Hepatocyte (in vitro differentiated cells): ENCODE data around the gene CAT. TPM values are rescaled to one million over a fixed set of nuclear protein-coding genes. Genes with fewer than 3 reads are reported as not detected.

ENCODE experiments used
- DNase-seq: peaks from one replicate; pipeline ENCODE4 v3.0.0-alpha.2; 2016; ENCODE audit warnings: low spot score
- H2AFZ ChIP-seq: fragments of 200-600 bp; sonication (generic); 2 replicates; pipeline ENCODE4 v1.6.0; 2016; ENCODE audit warnings: antibody characterized with exemption, mild to moderate bottlenecking
- H3K27ac ChIP-seq: fragments of 200-600 bp; sonication (generic); 2 replicates; pipeline ENCODE4 v1.5.1; 2016; ENCODE audit warnings: mild to moderate bottlenecking
- H3K27me3 ChIP-seq: fragments of 200-600 bp; sonication (generic); 2 replicates; pipeline ENCODE4 v1.6.1; 2016
- H3K36me3 ChIP-seq: fragments of 200-600 bp; sonication (generic); replicated peaks from 2 replicates; pipeline ENCODE4 v1.5.1; 2016; ENCODE audit warnings: low read depth; ENCODE audit not compliant: insufficient read depth
- H3K4me1 ChIP-seq: fragments of 200-600 bp; sonication (generic); 2 replicates; pipeline ENCODE4 v1.5.1; 2016; ENCODE audit warnings: mild to moderate bottlenecking, moderate library complexity; ENCODE audit not compliant: insufficient read depth
- H3K4me2 ChIP-seq: fragments of 200-600 bp; sonication (generic); 2 replicates; pipeline ENCODE4 v1.6.0; 2016
- H3K4me3 ChIP-seq: fragments of 200-600 bp; sonication (generic); 2 replicates; pipeline ENCODE4 v1.5.1; 2016; ENCODE audit warnings: mild to moderate bottlenecking
- H3K79me2 ChIP-seq: fragments of 200-600 bp; sonication (generic); 2 replicates; pipeline ENCODE4 v1.6.0; 2017; ENCODE audit warnings: mild to moderate bottlenecking
- H3K9me2 ChIP-seq: fragments of 200-600 bp; sonication (generic); replicated peaks from 2 replicates; pipeline ENCODE4 v1.6.0; 2017; ENCODE audit warnings: mild to moderate bottlenecking; ENCODE audit not compliant: insufficient read depth
- H3K9me3 ChIP-seq: fragments of 200-600 bp; sonication (generic); 2 replicates; pipeline ENCODE4 v1.5.1; 2016; ENCODE audit warnings: low read depth, mild to moderate bottlenecking
- H4K20me1 ChIP-seq: fragments of 200-600 bp; sonication (generic); 2 replicates; pipeline ENCODE4 v1.6.0; 2016; ENCODE audit warnings: mild to moderate bottlenecking; ENCODE audit not compliant: insufficient read depth, poor library complexity, severe bottlenecking
- EZH2 ChIP-seq: fragments of 200-600 bp; sonication (generic); IDR thresholded peaks from 2 replicates; pipeline ENCODE4 v1.6.1; 2016; ENCODE audit warnings: antibody characterized with exemption, mild to moderate bottlenecking, borderline replicate concordance
- EZH2phosphoT487 ChIP-seq: fragments of 200-600 bp; sonication (generic); IDR thresholded peaks from one replicate; pipeline ENCODE4 v1.6.1; 2018; ENCODE audit warnings: antibody characterized with exemption, mild to moderate bottlenecking, low read depth, moderate library complexity; ENCODE audit not compliant: unreplicated experiment, severe bottlenecking
- WGBS: methylation state at CpG from one replicate; pipeline ENCODE4 v1.1.6; 2016; ENCODE audit warnings: low lambda C conversion rate; ENCODE audit errors: missing lambda C conversion rate; 5-methylcytosine and 5-hydroxymethylcytosine counted together
- polyA plus RNA-seq: library from polyadenylated mRNA; unstranded; fragments of >200 nt; fragmentation: Nextera tagmentation; extraction: Ambion mirVana; gene quantifications from 2 replicates; pipeline ENCODE4 v1.2.1, GENCODE V29; 2016
- total RNA-seq: library from RNA; depleted of rRNA; stranded (reverse); fragments of >200 nt; gene quantifications from 2 replicates; pipeline ENCODE4 v1.2.3, GENCODE V29; 2014
- TF ChIP-seq, protein P1 (sequence below): fragments of 200-600 bp; sonication (generic); IDR thresholded peaks from 2 replicates; pipeline ENCODE4 v1.5.1; 2016; ENCODE audit warnings: antibody characterized with exemption, mild to moderate bottlenecking; ENCODE audit not compliant: poor library complexity

CAT gene
- total and polyA plus RNA-seq, 2 experiments from 2014 or later, result 0.47 TPM; not detected in 1

DNA sequence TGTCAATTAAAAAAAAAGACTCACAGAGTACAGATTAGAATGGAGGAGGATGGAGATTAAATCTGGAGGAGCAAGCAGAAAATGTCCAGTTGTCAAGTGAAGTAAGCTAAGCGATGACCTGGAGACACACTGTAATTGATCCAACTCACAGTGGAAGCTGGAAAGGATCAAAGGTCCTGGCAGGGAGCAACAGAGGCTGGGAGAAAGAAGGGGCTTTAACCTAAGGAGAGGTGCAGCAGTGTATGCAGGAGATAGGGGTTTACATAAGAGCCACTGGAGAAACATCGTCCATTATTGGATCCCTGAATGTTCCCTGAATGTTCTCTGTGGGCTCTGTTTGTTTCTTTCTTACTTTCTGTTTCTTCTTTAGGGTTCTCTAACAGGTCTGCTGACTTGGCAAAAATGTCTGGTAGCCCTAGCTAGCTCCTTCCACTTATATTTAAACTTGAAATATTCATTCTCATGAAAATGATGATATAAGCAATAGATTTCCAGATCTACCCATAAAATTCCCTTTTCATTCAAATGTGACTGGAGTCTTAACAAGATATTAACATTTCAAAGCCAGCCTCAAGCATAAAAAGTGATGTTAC lies 30.1 kb upstream of the CAT start:
- peaks cover 4% of the 10 kb centered on the region for H3K9me3 ChIP-seq
- TF ChIP-seq, protein P1, sequence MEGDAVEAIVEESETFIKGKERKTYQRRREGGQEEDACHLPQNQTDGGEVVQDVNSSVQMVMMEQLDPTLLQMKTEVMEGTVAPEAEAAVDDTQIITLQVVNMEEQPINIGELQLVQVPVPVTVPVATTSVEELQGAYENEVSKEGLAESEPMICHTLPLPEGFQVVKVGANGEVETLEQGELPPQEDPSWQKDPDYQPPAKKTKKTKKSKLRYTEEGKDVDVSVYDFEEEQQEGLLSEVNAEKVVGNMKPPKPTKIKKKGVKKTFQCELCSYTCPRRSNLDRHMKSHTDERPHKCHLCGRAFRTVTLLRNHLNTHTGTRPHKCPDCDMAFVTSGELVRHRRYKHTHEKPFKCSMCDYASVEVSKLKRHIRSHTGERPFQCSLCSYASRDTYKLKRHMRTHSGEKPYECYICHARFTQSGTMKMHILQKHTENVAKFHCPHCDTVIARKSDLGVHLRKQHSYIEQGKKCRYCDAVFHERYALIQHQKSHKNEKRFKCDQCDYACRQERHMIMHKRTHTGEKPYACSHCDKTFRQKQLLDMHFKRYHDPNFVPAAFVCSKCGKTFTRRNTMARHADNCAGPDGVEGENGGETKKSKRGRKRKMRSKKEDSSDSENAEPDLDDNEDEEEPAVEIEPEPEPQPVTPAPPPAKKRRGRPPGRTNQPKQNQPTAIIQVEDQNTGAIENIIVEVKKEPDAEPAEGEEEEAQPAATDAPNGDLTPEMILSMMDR, result no peak
- TF ChIP-seq EZH2 (no peak), EZH2phosphoT487 (no peak)
- no peaks in the 10 kb centered on the region for H3K36me3 ChIP-seq
- no peaks in the 10 kb centered on the region for H3K79me2 ChIP-seq
- no peaks in the 10 kb centered on the region for H3K27me3 ChIP-seq
- no peaks in the 10 kb centered on the region for H4K20me1 ChIP-seq
- H3K9me2 ChIP-seq, result no peaks in the 10 kb centered on the region
- H2AFZ ChIP-seq, result no peak overlapping the region
- WGBS, result 75% methylated on average over 2 of the region's 2 CpGs
- H3K4me2 ChIP-seq, result no peak overlapping the region
- no peak overlapping the region for H3K4me3 ChIP-seq
- no peak overlapping the region for H3K27ac ChIP-seq
- H3K4me1 ChIP-seq, result no peaks in the 10 kb centered on the region
- no peak for DNase-seq

DNA sequence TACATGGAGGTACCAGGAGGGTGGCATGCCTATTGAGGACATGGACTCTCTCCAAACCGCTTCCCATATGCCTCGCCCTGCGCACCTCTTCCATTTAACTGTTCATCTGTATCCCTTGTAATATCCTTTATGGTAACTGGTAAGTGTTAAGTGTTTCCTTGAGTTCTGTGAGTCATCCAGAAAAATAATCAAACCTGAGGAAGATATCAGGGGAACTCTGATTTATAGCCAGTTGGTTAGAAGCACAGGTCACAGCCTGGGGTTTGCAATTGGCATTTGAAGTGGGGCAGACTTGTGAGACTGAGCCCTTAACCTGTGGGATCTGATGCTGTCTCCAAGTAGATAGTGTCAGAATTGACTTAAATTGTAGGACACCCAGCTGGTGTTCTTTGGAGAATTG lies 27.6 kb upstream of the CAT start:
- DNase-seq, result no peak
- Histone ChIP-seq H3K27ac (no peak overlapping the region), H3K9me2 (no peaks in the 10 kb centered on the region), H3K79me2 (no peaks in the 10 kb centered on the region), H3K27me3 (no peaks in the 10 kb centered on the region), H2AFZ (no peak overlapping the region), H3K36me3 (no peaks in the 10 kb centered on the region), H3K4me1 (no peaks in the 10 kb centered on the region), H3K4me2 (no peak overlapping the region), H3K9me3 (peaks cover 4% of the 10 kb centered on the region), H3K4me3 (no peak overlapping the region), H4K20me1 (no peaks in the 10 kb centered on the region)
- TF ChIP-seq, protein P1, result no peak
- TF ChIP-seq EZH2, result no peak
- TF ChIP-seq EZH2phosphoT487, result no peak
- 73% methylated on average over 3 of the region's 3 CpGs for WGBS

DNA sequence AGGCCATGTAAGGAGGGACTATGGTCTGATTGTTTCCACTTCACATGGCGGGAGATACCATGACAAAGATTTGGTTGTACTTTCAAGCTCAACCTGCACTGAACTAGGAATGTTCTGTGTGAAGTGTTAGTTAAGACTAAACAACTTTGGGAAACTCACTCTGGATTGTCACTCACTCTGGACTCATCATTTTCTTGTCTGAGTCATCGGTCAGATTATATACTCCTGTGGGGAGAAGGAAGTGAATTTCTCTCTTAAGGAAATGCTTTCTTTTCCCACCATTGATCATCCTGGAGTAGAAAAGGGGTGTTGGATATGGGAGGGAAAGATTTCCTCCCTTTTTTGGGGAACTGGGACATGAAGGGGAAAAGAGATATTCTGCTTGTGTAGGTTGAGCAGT lies 26.9 kb upstream of the CAT start:
- Histone ChIP-seq H3K27me3 (no peaks in the 10 kb centered on the region), H3K9me2 (no peaks in the 10 kb centered on the region), H3K9me3 (peaks cover 4% of the 10 kb centered on the region), H3K4me3 (no peak overlapping the region), H3K4me1 (no peaks in the 10 kb centered on the region), H3K79me2 (no peaks in the 10 kb centered on the region), H3K27ac (no peak overlapping the region), H3K36me3 (no peaks in the 10 kb centered on the region), H2AFZ (no peak overlapping the region), H3K4me2 (no peak overlapping the region), H4K20me1 (no peaks in the 10 kb centered on the region)
- WGBS, result 97% methylated on average over 2 of the region's 2 CpGs
- TF ChIP-seq EZH2, result no peak
- TF ChIP-seq, protein P1, result no peak
- TF ChIP-seq EZH2phosphoT487, result no peak
- no peak for DNase-seq

DNA sequence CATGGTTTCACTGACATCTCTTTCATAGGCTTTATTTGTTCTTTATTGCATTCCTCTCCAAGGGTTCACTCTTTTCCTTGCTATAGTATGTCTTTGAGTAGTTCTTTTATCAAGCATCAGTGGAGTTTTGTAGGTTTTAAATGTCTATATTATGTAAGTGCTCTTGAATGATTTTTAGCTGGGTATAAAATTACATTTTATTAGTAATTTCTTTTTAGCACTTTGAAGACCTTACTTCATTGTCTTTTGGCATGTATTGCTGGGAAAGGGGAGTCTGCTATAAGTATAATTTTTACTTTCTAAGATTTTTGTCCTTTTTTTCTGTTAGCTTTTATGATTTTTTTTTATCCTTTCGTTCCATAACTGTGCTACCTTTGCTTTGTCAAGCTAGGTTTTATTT lies 25.5 kb upstream of the CAT start:
- H4K20me1 ChIP-seq, result no peaks in the 10 kb centered on the region
- H3K27ac ChIP-seq, result no peak overlapping the region
- no peaks in the 10 kb centered on the region for H3K79me2 ChIP-seq
- H2AFZ ChIP-seq, result no peak overlapping the region
- TF ChIP-seq, protein P1, result no peak
- no peak overlapping the region for H3K4me3 ChIP-seq
- no peak for DNase-seq
- WGBS, result 95% methylated on average over 1 of the region's 1 CpG
- peaks cover 4% of the 10 kb centered on the region for H3K9me3 ChIP-seq
- no peak overlapping the region for H3K4me2 ChIP-seq
- no peaks in the 10 kb centered on the region for H3K9me2 ChIP-seq
- no peaks in the 10 kb centered on the region for H3K36me3 ChIP-seq
- H3K4me1 ChIP-seq, result no peaks in the 10 kb centered on the region
- H3K27me3 ChIP-seq, result no peaks in the 10 kb centered on the region
